Upper lobe of right lung (tissue), 1 donor: ENCODE measurements around the gene CELF6. TPM values are rescaled to one million over a fixed set of nuclear protein-coding genes. Genes with fewer than 3 reads are reported as not detected.

Experiments used
- ATAC-seq: fragments of 200-7000 bp; cut with Tn5 transposase; one replicate; pipeline ENCODE4 v1.9.1; 2020; ENCODE audit warnings: mild to moderate bottlenecking, moderate library complexity
- DNase-seq: peaks from one replicate; pipeline ENCODE4 v3.0.0-alpha.2; 2020
- H3K27ac ChIP-seq: fragments of 200-600 bp; one replicate; pipeline ENCODE4 v1.8.0; 2022
- H3K27me3 ChIP-seq: fragments of 200-600 bp; one replicate; pipeline ENCODE4 v1.8.0; 2022; ENCODE audit warnings: mild to moderate bottlenecking
- H3K36me3 ChIP-seq: fragments of 200-600 bp; one replicate; pipeline ENCODE4 v1.8.0; 2022
- H3K4me1 ChIP-seq: fragments of 200-600 bp; one replicate; pipeline ENCODE4 v1.8.0; 2022
- H3K4me3 ChIP-seq: fragments of 200-600 bp; one replicate; pipeline ENCODE4 v1.8.0; 2022; ENCODE audit warnings: mild to moderate bottlenecking
- H3K9me3 ChIP-seq: fragments of 200-600 bp; one replicate; pipeline ENCODE4 v1.8.0; 2022
- CTCF ChIP-seq: fragments of 200-600 bp; IDR thresholded peaks from one replicate; pipeline ENCODE4 v1.8.0; 2022; ENCODE audit warnings: antibody characterized with exemption
- intact Hi-C: fragments of 100-400 bp; cut with DNase I; formaldehyde crosslinking; loops from one replicate; pipeline ENCODE4 v1.11.0; 2022
- long read RNA-seq: library from polyadenylated mRNA; unstranded; transcript quantifications from one replicate; pipeline ENCODE4 v2.0.0, GENCODE V29; 2021
- total RNA-seq: library from RNA; stranded (reverse); fragmentation: NEBNext Ultra II Directional; extraction: Animal tissue kit (Norgen Biotek cat#: 25700); gene quantifications from one replicate; pipeline ENCODE4 v1.2.1, GENCODE V29; 2021
- donor health status: DM: no; HTN: yes; CAD: no; lungs with severe emphysema.

CELF6 gene
- total RNA-seq, result 5.4 TPM
- long read RNA-seq, partial matches to known transcripts, result 2 of 8 reads
- long read RNA-seq, other reads (novel, unspliced or antisense), result 5 of 8 reads

GRCh38 chr15:72319985-72320671 is at the start of gene CELF6:
Gene CELF6, minus strand, starts transcription at chr15:72320157. Its CDS starts 283 bp downstream, at chr15:72319874.
- H3K27ac ChIP-seq, result no peak within 1 kb of the TSS
- ATAC-seq, result peak; percentile 84
- peak; percentile 91 for DNase-seq
- peaks cover 7% of the 10 kb centered on the region for H3K4me1 ChIP-seq
- intact Hi-C loops, result no loop called here
- H3K9me3 ChIP-seq, result no peaks in the 10 kb centered on the region
- no peak for TF ChIP-seq CTCF
- peak within 1 kb of the TSS; percentile 51 for H3K4me3 ChIP-seq
- no peaks in the 10 kb centered on the region for H3K36me3 ChIP-seq
- H3K27me3 ChIP-seq, result no peaks in the 10 kb centered on the region

GRCh38 chr15:72368899-72369298 is 48.9 kb upstream of the CELF6 start:
- TF ChIP-seq CTCF, result no peak
- DNase-seq, result no peak
- peak; percentile 89 for ATAC-seq
- peak overlapping the region; percentile 33 for H3K27ac ChIP-seq
- intact Hi-C loops, result no loop called here
- peaks cover 20% of the 10 kb centered on the region for H3K4me1 ChIP-seq
- no peak overlapping the region for H3K4me3 ChIP-seq
- no peaks in the 10 kb centered on the region for H3K27me3 ChIP-seq
- no peaks in the 10 kb centered on the region for H3K9me3 ChIP-seq
- H3K36me3 ChIP-seq, result peaks cover 5% of the 10 kb centered on the region

- H3K4me1 ChIP-seq, result peaks cover 20% of the 10 kb centered on the region
Measured at GRCh38 chr15:72368325-72368724, 48.4 kb upstream of the CELF6 start.

GRCh38 chr15:72365844-72366243 is 45.9 kb upstream of the CELF6 start:
- no peaks in the 10 kb centered on the region for H3K9me3 ChIP-seq
- H3K4me3 ChIP-seq, result no peak overlapping the region
- no peak for TF ChIP-seq CTCF
- H3K4me1 ChIP-seq, result peaks cover 15% of the 10 kb centered on the region
- H3K27me3 ChIP-seq, result no peaks in the 10 kb centered on the region
- ATAC-seq (peak; percentile 81), DNase-seq (no peak)
- intact Hi-C loops, result no loop called here
- H3K36me3 ChIP-seq, result peaks cover 14% of the 10 kb centered on the region
- no peak overlapping the region for H3K27ac ChIP-seq

More at GRCh38 chr15:72368325-72368724, 48.4 kb upstream of the CELF6 start:
- H3K27ac ChIP-seq, result peak overlapping the region; percentile 33
- no peaks in the 10 kb centered on the region for H3K27me3 ChIP-seq
- no peak overlapping the region for H3K4me3 ChIP-seq
- DNase-seq, result no peak
- ATAC-seq, result peak; percentile 53
- TF ChIP-seq CTCF, result no peak
- no peaks in the 10 kb centered on the region for H3K9me3 ChIP-seq
- peaks cover 7% of the 10 kb centered on the region for H3K36me3 ChIP-seq
- intact Hi-C loops, result no loop called here

- H3K9me3 ChIP-seq, result no peaks in the 10 kb centered on the region
- peaks cover 19% of the 10 kb centered on the region for H3K4me1 ChIP-seq
- no peak overlapping the region for H3K4me3 ChIP-seq
- no peak overlapping the region for H3K27ac ChIP-seq
- H3K36me3 ChIP-seq, result peaks cover 15% of the 10 kb centered on the region
- intact Hi-C loops, result no loop called here
- DNase-seq (no peak), ATAC-seq (no peak)
- no peaks in the 10 kb centered on the region for H3K27me3 ChIP-seq
- TF ChIP-seq CTCF, result no peak
Measured at GRCh38 chr15:72361176-72361575, 41.2 kb upstream of the CELF6 start.
